ENCODE measurements around the gene CNTFR. TPM values are rescaled to one million over a fixed set of nuclear protein-coding genes. Genes with fewer than 3 reads are reported as not detected.
A peak's percentile ranks its signal among the peaks of the same experiment; 100 is the strongest.

The CNTFR gene
- total and polyA plus RNA-seq, 10 of the 15 experiments (the other 5 are each of a cell fraction or from before 2014, with no cell fraction given), result not detected

GRCh38 chr9:34522971-34523797 is 66.3 kb downstream of the CNTFR start, which contains the start of gene ENHO (continued):
- TF ChIP-seq, protein P1, sequence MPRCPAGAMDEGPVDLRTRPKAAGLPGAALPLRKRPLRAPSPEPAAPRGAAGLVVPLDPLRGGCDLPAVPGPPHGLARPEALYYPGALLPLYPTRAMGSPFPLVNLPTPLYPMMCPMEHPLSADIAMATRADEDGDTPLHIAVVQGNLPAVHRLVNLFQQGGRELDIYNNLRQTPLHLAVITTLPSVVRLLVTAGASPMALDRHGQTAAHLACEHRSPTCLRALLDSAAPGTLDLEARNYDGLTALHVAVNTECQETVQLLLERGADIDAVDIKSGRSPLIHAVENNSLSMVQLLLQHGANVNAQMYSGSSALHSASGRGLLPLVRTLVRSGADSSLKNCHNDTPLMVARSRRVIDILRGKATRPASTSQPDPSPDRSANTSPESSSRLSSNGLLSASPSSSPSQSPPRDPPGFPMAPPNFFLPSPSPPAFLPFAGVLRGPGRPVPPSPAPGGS (IDR thresholded peaks at IDR 0.05; ENCODE audit: borderline replicate concordance, insufficient read depth, low read depth, low read length, poor library complexity, severe bottlenecking), result no peak
- TF ChIP-seq MXI1 (IDR thresholded peaks at IDR 0.05; ENCODE audit: low read depth, low read length), result no peak
- TF ChIP-seq TCF7 (IDR thresholded peaks at IDR 0.05; ENCODE audit: borderline replicate concordance), result no peak
- peak; percentile 28; the same call in 1 of the 2 replicates for TF ChIP-seq BACH1 (IDR thresholded peaks at IDR 0.05; ENCODE audit: borderline replicate concordance)
- TF ChIP-seq SIN3A (IDR thresholded peaks at IDR 0.05; ENCODE audit: low read depth, low read length), result no peak
- TF ChIP-seq LARP7 (IDR thresholded peaks at IDR 0.05), result peak; percentile 62; the same call in 1 of the 2 replicates
- no peak for TF ChIP-seq RAD21 (IDR thresholded peaks at IDR 0.05; ENCODE audit: insufficient read depth, low read depth, low read length)

- no peak overlapping the region for H3K9ac ChIP-seq (ENCODE audit: control insufficient read depth, insufficient read depth, low read length)
- H3K36me3 ChIP-seq (ENCODE audit: control insufficient read depth in 2 of 2, insufficient read depth in 2 of 2, low read length in 1 of 2), result no peaks in the 10 kb centered on the region
- ATAC-seq (no peak; the same call in 2 of the 3 replicates), FAIRE-seq (no peak), DNase-seq (ENCODE audit: low read depth, low spot score) (no peak)
- ChIA-PET POLR2A (no interaction called here), SMC1A (ENCODE audit: uncharacterized antibody, unreplicated experiment) (no interaction called here), CTCF (no interaction called here), RAD21 (ENCODE audit: unreplicated experiment) (no interaction called here)
- H3K27ac ChIP-seq (ENCODE audit: control insufficient read depth, insufficient read depth), result no peak overlapping the region
- H3K4me3 ChIP-seq, result no peak overlapping the region
- peaks cover 4% of the 10 kb centered on the region for H4K20me1 ChIP-seq (ENCODE audit: control insufficient read depth, insufficient read depth)
- in situ Hi-C loops (cut with MboI), result no loop called here
- H3K9me3 ChIP-seq (replicated peaks; ENCODE audit: control insufficient read depth, insufficient read depth, low read length), result no peaks in the 10 kb centered on the region
- 25% methylated on average over 17 of the region's 31 CpGs for WGBS (ENCODE audit: insufficient coverage, insufficient replicate concordance, low lambda C conversion rate, missing lambda C conversion rate)
- TF ChIP-seq, protein P2, sequence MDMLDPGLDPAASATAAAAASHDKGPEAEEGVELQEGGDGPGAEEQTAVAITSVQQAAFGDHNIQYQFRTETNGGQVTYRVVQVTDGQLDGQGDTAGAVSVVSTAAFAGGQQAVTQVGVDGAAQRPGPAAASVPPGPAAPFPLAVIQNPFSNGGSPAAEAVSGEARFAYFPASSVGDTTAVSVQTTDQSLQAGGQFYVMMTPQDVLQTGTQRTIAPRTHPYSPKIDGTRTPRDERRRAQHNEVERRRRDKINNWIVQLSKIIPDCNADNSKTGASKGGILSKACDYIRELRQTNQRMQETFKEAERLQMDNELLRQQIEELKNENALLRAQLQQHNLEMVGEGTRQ (IDR thresholded peaks at IDR 0.05; ENCODE audit: borderline replicate concordance, low read depth, low read length), result no peak
- TF ChIP-seq SUZ12 (IDR thresholded peaks at IDR 0.05; ENCODE audit: unreplicated experiment), result peak; percentile 26
- no TSS peak for BruUV-seq (replicated peaks)
- intact Hi-C loops (cut with micrococcal nuclease; ENCODE audit: unreplicated experiment), result no loop called here
- peaks cover 9 to 11% of the 10 kb centered on the region in 2 experiments; a peak in 3 of 4 replicates for H3K27me3 ChIP-seq (replicated peaks in 1 of 2; ENCODE audit: control insufficient read depth in 2 of 2, insufficient read depth in 2 of 2, low read length in 1 of 2)
- no peak overlapping the region for H2AFZ ChIP-seq (ENCODE audit: control insufficient read depth, low read depth, low read length)
- peak overlapping the region; percentile 59; the same call in 1 of the 2 replicates for H3K4me2 ChIP-seq (ENCODE audit: control insufficient read depth, insufficient read depth)
- H3K4me1 ChIP-seq (ENCODE audit: control insufficient read depth, insufficient read depth, low read length), result no peaks in the 10 kb centered on the region
- no peaks in the 10 kb centered on the region for H3K79me2 ChIP-seq (ENCODE audit: control insufficient read depth, insufficient read depth, low read length)
These were observed 67.2 kb downstream of the CNTFR start for GRCh38 chr9:34522091-34522887.
